ENCODE measurements around the gene DHRS7.
A peak's percentile ranks its signal among the peaks of the same experiment; 100 is the strongest.

DHRS7 gene

DNA sequence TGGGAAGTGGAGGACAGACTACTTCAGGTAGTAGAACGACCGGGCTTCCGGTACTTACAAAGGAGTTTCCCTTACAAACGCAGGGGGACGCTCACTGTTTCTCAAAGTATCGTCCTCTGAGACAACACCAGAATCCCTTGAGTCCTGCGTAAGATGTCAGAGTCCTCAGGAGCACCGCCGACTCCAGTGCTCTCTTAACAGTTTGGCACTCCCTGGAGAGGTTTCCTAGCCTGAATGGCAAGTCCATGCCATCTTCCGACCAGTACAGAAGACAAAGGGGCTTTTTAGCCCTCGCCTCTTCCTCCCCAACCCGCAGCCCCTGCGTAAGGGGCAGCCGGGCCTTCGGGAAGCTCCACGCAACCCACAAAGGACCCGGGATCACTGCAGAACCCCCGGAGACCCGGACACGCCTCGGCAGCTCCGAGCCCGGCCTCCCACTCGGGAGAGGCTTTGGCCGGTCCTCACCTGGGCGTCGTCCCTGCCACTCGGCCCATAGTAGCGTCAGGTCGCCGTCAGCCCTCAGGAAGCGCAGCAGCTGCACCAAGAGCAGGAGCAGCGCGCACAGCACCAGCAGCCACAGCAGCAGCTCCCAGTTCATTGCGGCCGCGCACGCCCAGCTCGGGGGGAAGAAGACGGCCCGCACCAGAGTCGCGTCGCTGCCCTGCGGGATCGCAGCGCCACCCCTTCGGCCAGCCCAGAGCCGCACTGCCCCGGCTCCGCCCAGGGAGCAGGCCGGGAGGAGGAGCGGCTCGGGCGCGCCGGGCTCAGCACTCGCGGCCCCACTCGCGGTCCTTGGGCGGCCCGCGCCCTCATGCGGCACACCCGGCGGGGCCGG, at the start of gene DHRS7:
DHRS7 (minus strand) TSS at position 687 of the 835 bp plus-strand sequence; CDS start at position 598, 89 bp downstream.
- peak; percentile 62 for DNase-seq (ENCODE audit: low read depth)

DNA sequence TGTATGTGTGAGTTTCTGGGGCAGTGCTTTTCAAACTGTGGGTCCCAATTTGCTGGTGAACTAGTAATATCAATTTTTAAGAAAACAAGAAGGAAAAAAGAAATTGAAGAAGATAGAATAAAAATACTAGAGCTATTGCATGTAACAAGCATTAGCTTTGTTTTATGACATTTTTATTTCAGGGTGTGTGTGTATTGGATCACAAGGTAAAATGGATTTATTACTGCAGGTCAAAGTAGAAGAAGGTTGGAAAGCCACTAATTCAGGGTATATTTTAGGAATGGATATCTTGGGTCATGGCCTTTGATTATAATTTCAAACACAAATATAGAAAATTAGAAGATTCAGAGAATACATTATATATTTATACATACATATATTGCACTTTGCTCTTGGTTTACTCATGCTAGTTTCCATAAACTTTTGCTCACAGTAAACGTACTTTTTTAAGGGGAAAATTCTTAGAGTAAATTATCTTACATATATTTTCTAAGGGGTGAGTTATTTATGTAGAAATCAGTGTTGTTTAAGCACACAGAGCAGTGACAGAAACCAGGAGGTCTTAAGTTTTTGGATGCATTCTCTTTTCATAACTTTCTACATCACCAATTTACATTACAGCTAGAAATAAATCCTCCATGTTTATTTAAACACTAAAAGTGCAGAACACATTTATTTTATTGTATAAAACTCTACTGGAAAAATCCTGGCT, 49.4 kb upstream of the DHRS7 start:
- no peak for DNase-seq (ENCODE audit: low read depth)

DNA sequence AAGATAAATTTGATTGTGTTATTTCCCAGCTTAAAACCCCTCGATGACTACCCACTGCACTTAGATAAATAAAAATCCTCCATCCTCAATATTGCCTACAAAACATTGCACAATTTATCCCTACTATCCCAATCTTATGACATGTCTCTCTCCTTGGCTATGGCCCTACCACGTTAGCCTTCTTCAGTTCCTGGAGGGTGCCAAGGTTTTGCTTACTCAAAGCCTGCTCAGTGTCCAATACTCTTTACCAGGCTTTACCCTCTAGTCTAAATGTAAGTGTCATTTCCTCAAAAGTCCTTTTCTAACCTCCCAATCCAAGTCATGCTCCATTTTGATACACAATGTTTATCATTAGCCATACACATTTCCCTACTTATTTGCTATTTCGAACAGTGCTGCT, 48.8 kb upstream of the DHRS7 start:
- no peak for DNase-seq (ENCODE audit: low read depth)

DNA sequence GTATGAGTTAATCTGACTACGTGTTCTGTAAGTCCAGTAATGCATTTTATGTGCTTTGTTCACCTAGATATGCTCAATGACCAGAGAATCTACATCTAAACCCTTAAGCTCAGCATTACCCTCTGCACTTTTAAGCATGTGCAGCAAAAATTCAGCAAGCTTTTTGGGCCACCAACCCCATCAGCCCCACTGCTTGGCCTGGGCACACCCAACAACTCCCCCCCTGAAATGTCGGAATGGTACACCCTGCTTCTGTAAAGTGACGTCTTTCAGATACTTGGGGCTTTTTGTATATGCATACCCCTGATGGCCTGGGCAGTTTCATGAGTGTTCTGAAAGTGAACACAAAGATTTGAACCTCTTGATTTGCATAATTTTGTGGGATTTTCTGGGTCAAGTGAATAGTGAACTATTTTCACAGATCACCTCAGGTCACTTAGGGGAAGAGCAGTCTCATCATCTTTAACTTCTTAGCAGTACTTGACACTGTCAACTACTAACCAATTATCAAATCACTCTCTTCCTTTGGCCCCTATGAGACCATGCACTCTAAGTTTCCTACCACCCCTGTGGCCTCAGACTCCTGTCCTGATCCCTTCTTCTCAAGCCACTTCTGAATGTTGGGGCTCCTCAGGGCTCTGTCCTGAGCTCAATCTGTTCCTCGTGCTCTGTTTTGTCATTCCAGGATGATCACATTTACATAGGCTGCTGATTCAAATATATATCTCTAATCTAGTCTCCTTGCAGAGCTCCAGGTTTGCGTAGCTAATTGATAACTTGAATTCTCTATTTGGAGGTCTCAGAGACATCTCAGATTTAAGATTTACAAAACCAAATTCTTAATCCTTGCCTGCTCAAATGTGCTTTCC, 47.5 kb upstream of the DHRS7 start:
- no peak for DNase-seq (ENCODE audit: low read depth)

GRCh38 chr14:60211153-60211552, 46.0 kb upstream of the DHRS7 start:
- no peak for DNase-seq (ENCODE audit: low read depth)

- DNase-seq (ENCODE audit: low read depth) = no peak
Observed at GRCh38 chr14:60210703-60211102, 45.5 kb upstream of the DHRS7 start.

GRCh38 chr14:60206837-60207533, 41.8 kb upstream of the DHRS7 start:
- DNase-seq (ENCODE audit: low read depth) = no peak

GRCh38 chr14:60206249-60206670, 41.1 kb upstream of the DHRS7 start:
- no peak for DNase-seq (ENCODE audit: low read depth)

DNA sequence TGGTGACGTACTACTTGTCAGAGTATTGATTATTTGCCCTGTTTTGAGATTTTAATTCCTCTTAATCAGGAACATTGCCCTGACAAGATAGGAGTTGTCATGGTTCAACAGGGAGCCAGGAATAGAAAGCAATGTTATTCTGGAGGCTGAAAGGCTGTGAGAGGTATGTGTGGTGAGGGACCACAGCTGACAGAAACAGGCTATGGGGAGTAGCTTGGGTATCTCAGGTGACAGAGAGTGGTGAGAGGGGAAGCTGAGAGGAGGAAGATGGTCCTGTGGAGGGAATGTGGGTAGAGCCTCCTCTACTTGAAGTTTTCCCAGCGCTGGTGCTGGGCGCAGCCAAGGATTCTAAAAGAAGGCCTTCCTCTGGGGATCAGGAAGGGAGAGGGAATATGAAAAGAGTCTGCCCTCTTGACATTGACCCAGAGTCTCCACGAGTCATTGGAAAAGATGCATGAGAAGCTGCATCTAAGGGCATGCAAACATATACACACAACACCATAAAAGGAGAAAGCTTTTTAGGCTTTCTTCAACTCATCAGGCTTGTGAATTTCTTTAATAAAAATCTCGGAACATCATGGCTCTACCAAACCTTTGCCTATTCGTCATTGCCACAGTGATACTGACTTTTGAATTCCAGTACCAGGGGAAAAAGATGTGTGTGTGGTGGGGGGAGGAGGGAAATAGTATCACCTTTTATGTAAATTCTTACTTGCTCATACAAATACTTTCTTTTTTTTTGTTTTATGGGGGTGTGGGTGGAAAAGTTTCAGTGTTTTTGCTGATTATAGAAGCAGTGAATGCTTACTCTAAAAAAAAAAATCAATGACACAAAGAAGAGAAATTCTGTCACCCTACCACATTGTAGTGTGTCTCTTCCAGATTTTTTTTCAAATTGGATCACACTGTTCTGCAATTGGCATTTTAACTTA, 39.9 kb upstream of the DHRS7 start:
- no peak for DNase-seq (ENCODE audit: low read depth)

- no peak for DNase-seq (ENCODE audit: low read depth)
Observed at GRCh38 chr14:60204104-60204842, 39.1 kb upstream of the DHRS7 start.

DNA sequence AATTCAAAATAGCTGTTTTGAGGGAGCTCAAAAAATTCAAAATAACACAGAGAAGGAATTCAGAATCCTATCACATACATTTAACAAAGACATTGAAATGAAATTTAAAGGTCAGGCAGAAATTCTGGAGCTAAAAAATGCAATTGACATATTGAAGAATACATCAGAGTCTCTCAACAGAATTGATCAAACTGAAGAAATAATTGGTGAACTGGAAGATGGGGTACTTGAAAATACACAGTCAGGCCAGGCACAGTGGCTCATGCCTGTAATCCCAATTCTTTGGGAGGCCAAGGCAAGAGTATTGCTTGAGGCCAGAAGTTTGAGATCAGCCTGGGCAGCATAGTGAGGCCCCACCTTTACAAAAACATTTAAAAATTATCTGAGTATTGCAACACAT, 34.1 kb upstream of the DHRS7 start:
- no peak for DNase-seq (ENCODE audit: low read depth)

GRCh38 chr14:60197629-60198303, 32.6 kb upstream of the DHRS7 start:
- no peak for DNase-seq (ENCODE audit: low read depth)

DNA sequence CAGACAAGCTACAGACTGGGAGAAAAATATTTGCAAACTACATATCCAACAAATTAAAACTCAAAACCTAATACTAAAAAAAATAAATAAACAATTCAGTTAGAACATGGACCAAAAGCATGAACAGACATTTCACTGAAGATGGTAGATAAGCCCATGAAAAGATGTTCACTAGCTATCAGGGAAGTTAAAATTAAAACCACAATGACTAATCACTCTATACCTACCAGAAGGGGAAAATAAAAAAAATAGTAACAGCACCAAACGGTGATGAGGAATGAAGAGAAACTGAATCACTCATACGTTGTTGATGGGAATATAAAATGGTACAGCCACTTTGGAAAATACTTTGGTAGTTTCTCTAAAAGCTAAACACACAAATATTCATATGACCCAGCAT, 31.1 kb upstream of the DHRS7 start:
- DNase-seq (ENCODE audit: low read depth) = no peak

DNA sequence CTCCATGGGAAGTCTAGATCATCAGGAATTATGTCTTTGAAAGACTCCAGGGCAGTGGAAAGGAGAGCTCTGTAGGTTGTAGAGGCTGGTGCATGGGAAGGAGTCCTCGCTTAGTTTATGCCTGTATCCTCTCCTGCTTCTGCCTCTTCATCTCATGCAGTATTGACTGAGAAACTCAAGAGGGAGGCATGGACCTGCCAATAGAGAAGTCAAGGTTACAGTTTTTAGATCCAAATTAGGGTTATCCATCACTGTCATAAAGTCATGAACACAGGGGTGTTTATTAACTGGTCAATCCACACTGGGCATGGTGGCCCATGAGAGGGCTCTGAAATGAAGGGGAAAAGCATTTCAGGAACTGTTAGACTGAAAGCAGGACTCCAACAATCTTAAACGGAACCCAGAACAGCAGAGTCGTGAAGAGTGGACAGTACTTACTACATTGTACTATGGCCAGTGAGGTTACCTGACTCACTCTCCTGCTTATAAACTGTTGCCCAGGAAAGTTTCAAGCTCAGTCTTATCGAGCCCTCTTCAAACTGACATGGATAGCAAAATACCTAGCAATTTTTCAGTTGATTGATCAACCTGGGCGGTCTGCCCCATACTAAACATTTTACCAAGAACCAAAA, 30.1 kb upstream of the DHRS7 start:
- DNase-seq (ENCODE audit: low read depth) = no peak

DNA sequence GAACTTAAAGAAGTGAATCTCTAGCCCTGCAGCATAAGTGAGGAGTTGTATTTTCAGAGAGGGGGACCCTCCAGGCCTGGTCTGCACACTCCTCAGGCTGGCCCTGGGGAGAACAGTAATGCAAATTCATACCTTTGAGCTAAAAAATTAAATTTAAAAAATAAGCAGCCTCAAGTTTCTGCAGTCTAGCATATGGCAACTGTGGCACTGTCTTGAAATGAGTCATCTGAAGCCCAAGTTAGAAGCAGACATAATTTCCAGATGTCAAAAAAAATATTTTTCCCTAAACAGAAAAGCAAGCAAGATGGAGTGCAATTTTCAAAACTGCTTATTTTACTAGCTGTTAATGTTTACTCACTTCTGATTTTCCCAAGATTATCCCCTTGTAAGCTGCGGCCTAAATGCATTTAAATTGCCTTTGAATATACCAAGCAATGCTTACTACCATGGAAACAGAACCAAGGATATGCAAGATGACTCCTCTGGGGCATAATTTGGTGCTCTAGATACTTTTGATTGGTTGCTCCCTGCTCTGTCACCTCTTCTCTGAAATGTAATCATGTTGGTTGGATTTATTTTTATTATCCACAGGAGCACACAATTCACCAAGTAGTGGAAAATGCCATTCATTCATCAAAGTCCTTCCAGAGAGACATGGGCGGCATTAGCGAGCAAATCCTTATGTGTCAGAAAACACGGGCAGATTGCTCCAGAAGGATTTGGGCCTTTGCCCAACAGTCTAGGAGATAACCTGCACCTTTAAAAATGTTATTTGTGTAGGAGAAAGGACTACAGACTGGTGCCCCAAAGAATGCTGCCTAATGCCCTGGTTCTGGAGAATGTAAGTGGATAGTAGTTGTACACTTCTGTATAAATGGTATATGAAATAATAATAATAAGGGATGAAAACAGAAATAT, 25.0 kb upstream of the DHRS7 start:
- DNase-seq (ENCODE audit: low read depth) = no peak

GRCh38 chr14:60188696-60189095, 23.5 kb upstream of the DHRS7 start:
- no peak for DNase-seq (ENCODE audit: low read depth)

DNA sequence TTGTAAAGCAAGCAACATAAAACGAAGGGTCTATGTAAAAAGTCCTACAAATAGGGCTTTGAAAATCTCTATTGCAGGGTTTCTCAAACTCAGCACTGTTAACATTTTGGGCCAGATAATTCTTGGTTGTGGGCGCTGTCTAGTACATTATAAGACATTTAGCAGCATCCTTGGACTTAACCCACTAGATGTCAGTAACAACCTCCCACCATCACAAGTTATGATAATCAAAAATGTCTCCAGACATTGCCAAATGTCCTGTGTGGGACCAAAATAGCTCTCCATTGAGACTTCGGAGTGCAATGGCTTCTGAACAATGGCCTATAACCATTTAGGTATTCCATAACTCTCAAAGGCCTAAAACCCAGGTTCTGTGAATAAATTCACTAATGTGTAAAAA, 22.9 kb upstream of the DHRS7 start:
- DNase-seq (ENCODE audit: low read depth) = no peak

All from stimulated activated CD8-positive, alpha-beta memory T cell treated with anti-CD3 and anti-CD28 coated beads, Interleukin-12 subunit alpha, Interleukin-12 subunit beta, amount 100 ng/mL, for 4 hours (primary cell).